Myocyte (in vitro differentiated cells): ENCODE measurements around the gene BMP2K. TPM values are rescaled to one million over a fixed set of nuclear protein-coding genes. Genes with fewer than 3 reads are reported as not detected.

Experiments used
- DNase-seq: peaks from one replicate; pipeline ENCODE4 v3.0.0-alpha.2; 2012; ENCODE audit warnings: low read depth
- total RNA-seq: library from RNA; depleted of rRNA; stranded (reverse); fragments of >200 nt; gene quantifications from 2 replicates; pipeline ENCODE4 v1.2.3, GENCODE V29; 2014

Gene BMP2K
- total RNA-seq, 1 donor from 2014 or later: 38.5 TPM

GRCh38 chr4:78763763-78764387, 12.3 kb upstream of the BMP2K start:
- DNase-seq: no peak

- DNase-seq: no peak
These were observed 11.6 kb upstream of the BMP2K start for GRCh38 chr4:78764498-78764961.

GRCh38 chr4:78765432-78766006, 10.6 kb upstream of the BMP2K start:
- DNase-seq: no peak

GRCh38 chr4:78766026-78766425, 10.1 kb upstream of the BMP2K start:
- DNase-seq: no peak

- DNase-seq: no peak
These were observed 9.5 kb upstream of the BMP2K start for GRCh38 chr4:78766650-78767049.

- no peak for DNase-seq
These were observed 8.8 kb upstream of the BMP2K start for GRCh38 chr4:78767350-78767749.

GRCh38 chr4:78768452-78769180, 7.5 kb upstream of the BMP2K start:
- DNase-seq: no peak

GRCh38 chr4:78770091-78770642, 6.0 kb upstream of the BMP2K start:
- no peak for DNase-seq

- no peak for DNase-seq
These were observed 3.5 kb upstream of the BMP2K start for GRCh38 chr4:78772526-78773091.

- DNase-seq: peak; percentile 10
These were observed 1.7 kb upstream of the BMP2K start for GRCh38 chr4:78774417-78774816.

- peak; percentile 86 for DNase-seq
These were observed 659 bp upstream of the BMP2K start for GRCh38 chr4:78775303-78776078.

- DNase-seq: peak; percentile 70
These were observed 802 bp downstream of the BMP2K start for GRCh38 chr4:78776729-78777575.

GRCh38 chr4:78777576-78777940, 1.4 kb downstream of the BMP2K start:
- DNase-seq: no peak

- DNase-seq: no peak
These were observed 2.4 kb downstream of the BMP2K start for GRCh38 chr4:78778530-78778929.

GRCh38 chr4:78779280-78779679, 3.1 kb downstream of the BMP2K start:
- DNase-seq: no peak

GRCh38 chr4:78780093-78780492, 3.9 kb downstream of the BMP2K start:
- no peak for DNase-seq

- no peak for DNase-seq
These were observed 5.0 kb downstream of the BMP2K start for GRCh38 chr4:78781139-78781538.

GRCh38 chr4:78781924-78782323, 5.8 kb downstream of the BMP2K start:
- DNase-seq: no peak

GRCh38 chr4:78784236-78784865, 8.2 kb downstream of the BMP2K start:
- peak; percentile 94 for DNase-seq
